ENCODE data around the gene GABRG3. TPM values are rescaled to one million over a fixed set of nuclear protein-coding genes. Genes with fewer than 3 reads are reported as not detected.

Gene GABRG3
- total and polyA plus RNA-seq, 8 donors: 0.35 TPM; not detected in 7

DNA sequence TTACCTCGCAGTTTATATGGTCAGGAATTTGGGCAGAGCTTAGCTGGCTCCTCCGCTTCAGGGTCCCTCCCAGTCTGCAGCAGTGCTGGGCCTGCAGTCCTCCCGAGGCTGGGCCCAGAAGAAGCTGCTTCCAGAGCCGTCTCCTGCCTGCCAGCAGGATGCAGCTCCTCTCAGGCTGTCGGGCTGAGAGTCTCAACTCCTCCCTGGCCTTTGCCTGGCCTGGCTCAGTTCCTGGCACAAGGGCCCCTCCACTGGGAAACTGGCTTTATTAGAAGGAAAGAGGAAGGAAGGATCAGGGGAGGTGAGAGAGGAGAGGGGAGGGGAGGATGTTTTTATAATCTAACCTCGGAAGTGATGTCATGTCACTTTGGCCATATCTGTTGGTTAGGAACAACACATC lies 72.8 kb downstream of the GABRG3 start:
- no peak overlapping the region for H3K4me3 ChIP-seq
- H3K9me3 ChIP-seq: no peaks in the 10 kb centered on the region
- DNase-seq (no peak), ATAC-seq (no peak), FAIRE-seq (no peak)
- H3K4me1 ChIP-seq: no peaks in the 10 kb centered on the region
- 64 to 70% methylated on average over 6 of the region's 6 CpGs for WGBS, 2 donors
- H3K27me3 ChIP-seq: no peaks in the 10 kb centered on the region
- H3K36me3 ChIP-seq: no peaks in the 10 kb centered on the region
- TF ChIP-seq, protein P1, sequence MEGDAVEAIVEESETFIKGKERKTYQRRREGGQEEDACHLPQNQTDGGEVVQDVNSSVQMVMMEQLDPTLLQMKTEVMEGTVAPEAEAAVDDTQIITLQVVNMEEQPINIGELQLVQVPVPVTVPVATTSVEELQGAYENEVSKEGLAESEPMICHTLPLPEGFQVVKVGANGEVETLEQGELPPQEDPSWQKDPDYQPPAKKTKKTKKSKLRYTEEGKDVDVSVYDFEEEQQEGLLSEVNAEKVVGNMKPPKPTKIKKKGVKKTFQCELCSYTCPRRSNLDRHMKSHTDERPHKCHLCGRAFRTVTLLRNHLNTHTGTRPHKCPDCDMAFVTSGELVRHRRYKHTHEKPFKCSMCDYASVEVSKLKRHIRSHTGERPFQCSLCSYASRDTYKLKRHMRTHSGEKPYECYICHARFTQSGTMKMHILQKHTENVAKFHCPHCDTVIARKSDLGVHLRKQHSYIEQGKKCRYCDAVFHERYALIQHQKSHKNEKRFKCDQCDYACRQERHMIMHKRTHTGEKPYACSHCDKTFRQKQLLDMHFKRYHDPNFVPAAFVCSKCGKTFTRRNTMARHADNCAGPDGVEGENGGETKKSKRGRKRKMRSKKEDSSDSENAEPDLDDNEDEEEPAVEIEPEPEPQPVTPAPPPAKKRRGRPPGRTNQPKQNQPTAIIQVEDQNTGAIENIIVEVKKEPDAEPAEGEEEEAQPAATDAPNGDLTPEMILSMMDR (IDR thresholded peaks at IDR 0.05): no peak
- intact Hi-C loops (cut with DNase I): no loop called here
- no peak overlapping the region for H3K27ac ChIP-seq

DNA sequence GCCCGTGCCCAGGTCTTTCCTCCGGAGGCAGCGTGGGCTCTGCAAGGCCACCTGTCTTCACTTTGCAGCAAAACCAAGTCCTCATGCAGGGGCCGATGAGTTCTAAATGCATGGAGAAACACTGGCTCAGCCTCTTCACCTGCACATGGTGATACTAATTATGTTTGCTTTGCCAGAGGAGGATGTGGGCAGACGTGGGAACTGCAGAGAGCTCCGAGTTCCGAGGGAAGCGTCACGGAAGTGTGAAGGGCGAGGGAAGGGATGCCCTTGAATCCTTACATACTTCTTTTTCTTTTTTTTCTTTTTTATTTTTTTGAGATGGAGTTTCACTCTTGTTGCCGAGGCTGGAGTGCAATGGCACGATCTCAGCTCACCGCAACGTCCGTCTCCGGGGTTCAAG lies 74.8 kb downstream of the GABRG3 start:
- no peaks in the 10 kb centered on the region for H3K9me3 ChIP-seq
- H3K36me3 ChIP-seq: no peaks in the 10 kb centered on the region
- no peak for DNase-seq
- 76 to 78% methylated on average over 16 of the region's 16 CpGs for WGBS, 2 donors
- H3K27ac ChIP-seq: no peak overlapping the region
- H3K4me1 ChIP-seq: no peaks in the 10 kb centered on the region
- TF ChIP-seq, protein P1 (IDR thresholded peaks at IDR 0.05): no peak
- no peak for ATAC-seq
- no peak overlapping the region for H3K4me3 ChIP-seq
- intact Hi-C loops (cut with DNase I): no loop called here
- H3K27me3 ChIP-seq: no peaks in the 10 kb centered on the region
- no peak for FAIRE-seq

DNA sequence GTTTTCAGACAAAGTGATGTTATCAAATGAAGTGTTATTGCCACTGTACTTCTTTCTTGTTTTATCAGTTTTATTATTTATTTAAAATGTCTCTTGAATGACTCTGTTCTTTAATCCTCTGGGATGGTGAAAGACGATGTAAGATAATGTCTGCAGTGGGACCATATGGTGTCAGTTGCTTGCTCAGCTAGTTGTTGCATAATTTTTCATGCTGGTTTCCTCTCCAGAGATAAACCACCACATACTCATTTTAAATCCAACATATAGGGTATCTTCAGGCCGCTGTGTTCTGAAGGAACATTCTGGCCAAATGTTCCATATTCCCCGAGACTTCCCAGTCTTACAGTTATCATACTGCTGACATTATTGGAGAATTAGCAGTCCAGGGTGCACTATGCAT lies 75.9 kb downstream of the GABRG3 start:
- 62 to 74% methylated on average over 3 of the region's 3 CpGs for WGBS, 2 donors

DNA sequence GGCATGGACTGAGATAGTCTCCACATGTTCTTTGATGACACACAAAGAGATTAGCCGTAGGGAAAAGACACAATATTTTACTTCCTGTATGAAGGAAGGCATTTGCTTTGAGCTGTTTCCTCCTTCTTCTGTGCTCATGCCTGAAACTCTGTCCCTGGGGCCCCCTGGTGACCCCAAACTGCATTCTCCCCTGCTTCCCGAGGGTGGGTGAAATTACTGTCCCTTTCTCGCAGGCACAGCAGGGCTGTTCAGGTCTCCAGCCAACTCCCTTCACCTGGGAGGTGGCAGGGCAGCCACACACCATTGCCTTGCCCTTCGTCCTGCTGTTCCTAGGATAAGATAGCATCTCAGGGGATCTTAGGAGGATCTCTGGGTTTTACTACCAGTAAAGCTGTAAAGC lies 79.2 kb downstream of the GABRG3 start:
- ATAC-seq: no peak
- TF ChIP-seq, protein P1 (IDR thresholded peaks at IDR 0.05): no peak
- Histone ChIP-seq H3K4me3 (no peak overlapping the region), H3K27ac (no peak overlapping the region), H3K36me3 (no peaks in the 10 kb centered on the region), H3K9me3 (no peaks in the 10 kb centered on the region), H3K4me1 (no peaks in the 10 kb centered on the region), H3K27me3 (no peaks in the 10 kb centered on the region)
- WGBS, 2 donors: 53 to 54% methylated on average over 4 of the region's 4 CpGs
- no peak for FAIRE-seq
- intact Hi-C loops (cut with DNase I): no loop called here
- DNase-seq: no peak

More for the DNA sequence above, 75.9 kb downstream of the GABRG3 start:
- DNase-seq: no peak
- Histone ChIP-seq H3K27me3 (no peaks in the 10 kb centered on the region), H3K4me1 (no peaks in the 10 kb centered on the region), H3K9me3 (no peaks in the 10 kb centered on the region), H3K4me3 (no peak overlapping the region), H3K36me3 (no peaks in the 10 kb centered on the region), H3K27ac (no peak overlapping the region)
- FAIRE-seq: no peak
- intact Hi-C loops (cut with DNase I): no loop called here
- ATAC-seq: no peak
- TF ChIP-seq, protein P1 (IDR thresholded peaks at IDR 0.05): no peak

DNA sequence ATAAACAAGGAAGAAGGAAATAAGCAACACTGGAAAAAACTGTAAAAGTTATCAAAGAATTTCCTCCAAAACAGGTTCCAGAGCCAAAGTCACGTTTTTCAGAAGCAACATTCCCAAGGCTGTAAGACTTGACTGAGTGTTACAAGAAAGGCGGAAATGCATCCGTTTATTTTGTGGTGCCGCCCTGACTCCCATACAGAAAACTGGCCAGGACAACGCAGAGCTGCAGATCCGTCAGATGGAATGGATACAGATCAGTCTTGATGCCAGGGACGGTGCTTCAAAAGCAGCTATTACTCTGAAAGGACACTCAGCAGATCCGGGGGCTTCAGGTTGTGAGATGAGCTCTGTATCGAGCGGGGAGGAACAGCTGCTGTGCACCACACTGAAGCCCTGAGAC lies 83.4 kb downstream of the GABRG3 start:
- no peaks in the 10 kb centered on the region for H3K27me3 ChIP-seq
- H3K36me3 ChIP-seq: no peaks in the 10 kb centered on the region
- TF ChIP-seq, protein P1 (IDR thresholded peaks at IDR 0.05): no peak
- intact Hi-C loops (cut with DNase I): no loop called here
- no peaks in the 10 kb centered on the region for H3K4me1 ChIP-seq
- H3K9me3 ChIP-seq: no peaks in the 10 kb centered on the region
- H3K27ac ChIP-seq: no peak overlapping the region
- FAIRE-seq (no peak), ATAC-seq (no peak), DNase-seq (no peak)
- WGBS, 2 donors: 51 to 58% methylated on average over 10 of the region's 10 CpGs
- H3K4me3 ChIP-seq: no peak overlapping the region
